HL-60 (cell line): ENCODE results near the gene PAPPA2.

Source experiments
- CTCF ChIP-seq: IDR thresholded peaks from one replicate; pipeline ENCODE4 v1.5.1; 2011; ENCODE audit warnings: low read length, control low read depth, inconsistent platforms; ENCODE audit not compliant: insufficient read depth
- POLR2AphosphoS5 ChIP-seq: IDR thresholded peaks from 2 replicates; pipeline ENCODE4 v1.6.1; 2012; ENCODE audit warnings: low read depth
- REST ChIP-seq: IDR thresholded peaks from 2 replicates; pipeline ENCODE4 v1.6.1; 2012; ENCODE audit warnings: low read depth; ENCODE audit not compliant: insufficient replicate concordance

GRCh38 chr1:176847052-176847451, 384.1 kb downstream of the PAPPA2 start:
- TF ChIP-seq CTCF, result no peak
- TF ChIP-seq POLR2AphosphoS5, result no peak
- no peak for TF ChIP-seq REST
